Glomerular visceral epithelial cell (primary cell): Measurements from ENCODE around the gene EPB41L4A.
A peak's percentile ranks its signal among the peaks of the same experiment; 100 is the strongest.
"Not testable (repeated sequence)": the region's sequence is repeated elsewhere in the genome, so short reads cannot be mapped to it uniquely, and the experiment has no call there.

Experiments
- DNase-seq: peaks from one replicate; pipeline ENCODE4 v3.0.0-alpha.2; 2016; ENCODE audit errors: extremely low spot score

The EPB41L4A gene

GRCh38 chr5:112257976-112258375 is 161.1 kb downstream of the EPB41L4A start:
- DNase-seq: no peak

- DNase-seq: no peak
Observed at GRCh38 chr5:112257005-112257404, 162.1 kb downstream of the EPB41L4A start.

GRCh38 chr5:112254303-112254702 is 164.8 kb downstream of the EPB41L4A start:
- DNase-seq: no peak

- DNase-seq: no peak
Observed at GRCh38 chr5:112253478-112254250, 165.4 kb downstream of the EPB41L4A start.

GRCh38 chr5:112250551-112250950 is 168.5 kb downstream of the EPB41L4A start:
- DNase-seq: no peak

- no peak for DNase-seq
Observed at GRCh38 chr5:112248623-112249022, 170.5 kb downstream of the EPB41L4A start.

GRCh38 chr5:112247960-112248359 is 171.1 kb downstream of the EPB41L4A start:
- no peak for DNase-seq

GRCh38 chr5:112245656-112246055 is 173.4 kb downstream of the EPB41L4A start:
- DNase-seq: no peak

- peak; percentile 70 for DNase-seq
Observed at GRCh38 chr5:112239996-112240395, 179.1 kb downstream of the EPB41L4A start.

- DNase-seq: no peak
Observed at GRCh38 chr5:112238473-112238872, 180.6 kb downstream of the EPB41L4A start.

- DNase-seq: no peak
Observed at GRCh38 chr5:112237456-112237855, 181.6 kb downstream of the EPB41L4A start.

- no peak for DNase-seq
Observed at GRCh38 chr5:112234000-112234399, 185.1 kb downstream of the EPB41L4A start.

GRCh38 chr5:112232667-112233066 is 186.4 kb downstream of the EPB41L4A start:
- DNase-seq: no peak

GRCh38 chr5:112230606-112231005 is 188.5 kb downstream of the EPB41L4A start:
- no peak for DNase-seq

GRCh38 chr5:112228667-112229066 is 190.4 kb downstream of the EPB41L4A start:
- DNase-seq: peak; percentile 88

- no peak for DNase-seq
Observed at GRCh38 chr5:112227911-112228631, 191.0 kb downstream of the EPB41L4A start.

GRCh38 chr5:112226215-112226614 is 192.9 kb downstream of the EPB41L4A start:
- DNase-seq: no peak

GRCh38 chr5:112222997-112223396 is 196.1 kb downstream of the EPB41L4A start:
- not testable (repeated sequence) for DNase-seq

GRCh38 chr5:112221128-112221527 is 197.9 kb downstream of the EPB41L4A start:
- DNase-seq: no peak

- DNase-seq: no peak
Observed at GRCh38 chr5:112219000-112219399, 200.1 kb downstream of the EPB41L4A start.

GRCh38 chr5:112217843-112218579 is 201.1 kb downstream of the EPB41L4A start:
- no peak for DNase-seq

- no peak for DNase-seq
Observed at GRCh38 chr5:112216140-112216539, 202.9 kb downstream of the EPB41L4A start.
